A549 (cell line): Measurements from ENCODE around the gene COPZ2. TPM values are rescaled to one million over a fixed set of nuclear protein-coding genes. Genes with fewer than 3 reads are reported as not detected.

Experiments used
- ATAC-seq, 2 experiments: fragments of 200-7000 bp in 1 of 2; fragments of >200 bp in 1 of 2; cut with Nextera tagmentation in 1 of 2; cut with Tn5 transposase in 1 of 2; 3 replicates each; pipeline versions ENCODE4 v1.8.0 to v1.9.1; 2018 to 2020; ENCODE audit warnings: mild to moderate bottlenecking in 1 of 2, moderate library complexity in 1 of 2
- CTCF ChIA-PET: fragments of 300-600 bp; sonication (Branson Sonifier 250); formaldehyde crosslinking; extraction: SDS; loops from one replicate; lab custom pipeline; 2021; ENCODE audit warnings: antibody characterized with exemption, inconsistent platforms; lab: Yijun Ruan, JAX
- POLR2A ChIA-PET: fragments of 350-600 bp; formaldehyde crosslinking; extraction: SDS; loops from one replicate; lab custom pipeline; 2021; ENCODE audit warnings: antibody characterized with exemption, inconsistent platforms; lab: Yijun Ruan, JAX
- DNase-seq, 2 experiments: peaks; one replicate each; pipeline versions ENCODE4 v3.0.0 to v3.0.0-alpha.2; 2011 to 2016; ENCODE audit warnings: low read depth in 1 of 2, low spot score in 1 of 2
- FAIRE-seq: peaks from 2 replicates; lab custom pipeline; 2011; peaks lifted over from hg19 to GRCh38; lab: Jason Lieb, UNC
- H3K27ac ChIP-seq, 2 experiments: fragments of >200 bp; sonication (Bioruptor Twin); formaldehyde crosslinking; 3 replicates each; pipeline ENCODE4 v1.5.1; 2016 to 2017
- H3K4me1 ChIP-seq: fragments of >200 bp; sonication (Bioruptor Twin); formaldehyde crosslinking; 3 replicates; pipeline ENCODE4 v1.6.1; 2016
- H3K4me2 ChIP-seq: fragments of >200 bp; sonication (Bioruptor Twin); formaldehyde crosslinking; 3 replicates; pipeline ENCODE4 v1.6.1; 2016
- H3K4me3 ChIP-seq: fragments of >200 bp; sonication (Bioruptor Twin); formaldehyde crosslinking; 3 replicates; pipeline ENCODE4 v1.5.1; 2016
- H3K9me3 ChIP-seq: fragments of >200 bp; sonication (Bioruptor Twin); formaldehyde crosslinking; 3 replicates; pipeline ENCODE4 v1.6.1; 2016
- BHLHE40 ChIP-seq: IDR thresholded peaks from 2 replicates; pipeline ENCODE4 v1.6.1; 2012; ENCODE audit warnings: low read depth, low read length, inconsistent platforms
- CBX8 ChIP-seq: fragments of 200-600 bp; sonication (generic); IDR thresholded peaks from 2 replicates; pipeline ENCODE4 v1.6.1; 2016
- CEBPB ChIP-seq, 2 experiments: fragments of >200 bp in 1 of 2; sonication (Bioruptor Twin) in 1 of 2; formaldehyde crosslinking in 1 of 2; IDR thresholded peaks; 2 replicates each; pipeline ENCODE4 v1.6.1; 2012 to 2016
- CHD2 ChIP-seq: fragments of 150-350 bp; IDR thresholded peaks from 2 replicates; pipeline ENCODE4 v1.6.1; 2014; ENCODE audit warnings: low read length; ENCODE audit not compliant: partially characterized antibody
- EHF ChIP-seq: fragments of 250-450 bp; sonication (Bioruptor Pico); IDR thresholded peaks from 2 replicates; pipeline ENCODE4 v1.5.0; 2020; ENCODE audit warnings: mild to moderate bottlenecking
- EHMT2 ChIP-seq: fragments of 200-600 bp; sonication (generic); IDR thresholded peaks from 2 replicates; pipeline ENCODE4 v1.6.1; 2016; ENCODE audit warnings: antibody characterized with exemption, low read depth, mild to moderate bottlenecking, moderate library complexity
- EP300 ChIP-seq, 2 experiments: fragments of >200 bp; sonication (Bioruptor Twin); formaldehyde crosslinking; IDR thresholded peaks; 2 replicates in 1 of 2; 3 replicates in 1 of 2; pipeline ENCODE4 v1.6.1; 2016 to 2017
- ESRRA ChIP-seq: fragments of 150-350 bp; IDR thresholded peaks from 2 replicates; pipeline ENCODE4 v1.6.1; 2014; ENCODE audit warnings: mild to moderate bottlenecking, low read length, borderline replicate concordance
- FOSL2 ChIP-seq, 2 experiments: fragments of 450-650 bp in 1 of 2; fragments of >200 bp in 1 of 2; sonication (Bioruptor Twin) in 1 of 2; formaldehyde crosslinking; IDR thresholded peaks; 2 replicates each; pipeline versions ENCODE4 v1.5.0 to v1.6.1; 2016 to 2020; ENCODE audit warnings: mild to moderate bottlenecking in 1 of 2, moderate library complexity in 1 of 2
- FOXS1 ChIP-seq: fragments of 250-450 bp; sonication (Bioruptor Pico); IDR thresholded peaks from 2 replicates; pipeline ENCODE4 v1.5.0; 2020; ENCODE audit warnings: mild to moderate bottlenecking, moderate library complexity
- HDAC2 ChIP-seq: fragments of 200-600 bp; sonication (generic); IDR thresholded peaks from 2 replicates; pipeline ENCODE4 v1.6.1; 2016
- HOXA7 ChIP-seq: fragments of 250-450 bp; sonication (Bioruptor Pico); IDR thresholded peaks from 2 replicates; pipeline ENCODE4 v1.5.0; 2020; ENCODE audit warnings: mild to moderate bottlenecking, moderate library complexity
- HOXB13 ChIP-seq: fragments of 250-450 bp; sonication (Bioruptor Pico); IDR thresholded peaks from 2 replicates; pipeline ENCODE4 v1.5.0; 2020; ENCODE audit warnings: low read depth, mild to moderate bottlenecking, moderate library complexity
- HOXB5 ChIP-seq: fragments of 250-450 bp; sonication (Bioruptor Pico); IDR thresholded peaks from 2 replicates; pipeline ENCODE4 v1.5.0; 2020; ENCODE audit warnings: mild to moderate bottlenecking, moderate library complexity
- MAZ ChIP-seq: fragments of 150-350 bp; IDR thresholded peaks from 2 replicates; pipeline ENCODE4 v1.6.1; 2014; ENCODE audit warnings: antibody characterized with exemption, low read depth, low read length, borderline replicate concordance
- MYC ChIP-seq: IDR thresholded peaks from 2 replicates; pipeline ENCODE4 v1.6.1; 2012; ENCODE audit warnings: mild to moderate bottlenecking, inconsistent platforms, low read length, improper control_type of control experiment, borderline replicate concordance
- NPAS2 ChIP-seq: fragments of 250-450 bp; sonication (Bioruptor Pico); IDR thresholded peaks from 2 replicates; pipeline ENCODE4 v1.8.0; 2022; ENCODE audit warnings: mild to moderate bottlenecking, moderate library complexity, borderline replicate concordance
- NR3C1 ChIP-seq: fragments of >200 bp; sonication (Bioruptor Twin); formaldehyde crosslinking; IDR thresholded peaks from 3 replicates; pipeline ENCODE4 v1.6.1; 2017
- POLR2AphosphoS2 ChIP-seq: conservative IDR thresholded peaks from 2 replicates; pipeline ENCODE4 v1.6.1; 2012; ENCODE audit warnings: low read length, improper control_type of control experiment, inconsistent platforms
- RAD21 ChIP-seq, 2 experiments: fragments of >200 bp in 1 of 2; sonication (Bioruptor Twin) in 1 of 2; formaldehyde crosslinking in 1 of 2; IDR thresholded peaks in 1 of 2; conservative IDR thresholded peaks in 1 of 2; 2 replicates in 1 of 2; 3 replicates in 1 of 2; pipeline ENCODE4 v1.6.1; 2012 to 2018; ENCODE audit warnings: inconsistent platforms in 1 of 2
- RARB ChIP-seq: fragments of 250-450 bp; sonication (Bioruptor Pico); IDR thresholded peaks from 2 replicates; pipeline ENCODE4 v1.8.0; 2021; ENCODE audit warnings: mild to moderate bottlenecking, moderate library complexity
- RFX5 ChIP-seq: fragments of 450-650 bp; IDR thresholded peaks from 2 replicates; pipeline ENCODE4 v1.7.1; 2014; ENCODE audit warnings: antibody characterized with exemption, mild to moderate bottlenecking, moderate library complexity
- SMC3 ChIP-seq: fragments of >200 bp; sonication (Bioruptor Twin); formaldehyde crosslinking; IDR thresholded peaks from 3 replicates; pipeline ENCODE4 v1.6.1; 2018; ENCODE audit warnings: inconsistent platforms
- ZFP36 ChIP-seq: fragments of 450-650 bp; IDR thresholded peaks from 2 replicates; pipeline ENCODE4 v1.6.1; 2014; ENCODE audit warnings: borderline replicate concordance; ENCODE audit not compliant: partially characterized antibody
- WGBS: methylation state at CpG from one replicate; pipeline ENCODE4 v1.1.6; 2017; ENCODE audit errors: missing lambda C conversion rate; 5-methylcytosine and 5-hydroxymethylcytosine counted together
- polyA plus RNA-seq, 4 experiments: library from polyadenylated mRNA; depleted of rRNA in 3 of 4; stranded (reverse); fragments of >200 nt; fragmentation: RNase III in 1 of 4; extraction: RNeasy Plus Mini Kit Qiagen cat#74134 plus additional on column Dnase treatment in 1 of 4; gene quantifications; 2 replicates in 3 of 4; 3 replicates in 1 of 4; pipeline ENCODE4 v1.2.3, GENCODE V29; 2011 to 2017
- TF ChIP-seq, protein P1 (sequence below): fragments of >200 bp; sonication (Bioruptor Twin); formaldehyde crosslinking; IDR thresholded peaks from 2 replicates; pipeline ENCODE4 v1.6.1; 2016
- TF ChIP-seq, protein P2 (sequence below): fragments of 150-350 bp; IDR thresholded peaks from 2 replicates; pipeline ENCODE4 v1.6.1; 2014; ENCODE audit warnings: low read depth, mild to moderate bottlenecking, low read length
- TF ChIP-seq, protein P3 (sequence below): fragments of 250-450 bp; sonication (Bioruptor Pico); IDR thresholded peaks from 2 replicates; pipeline ENCODE4 v1.5.0; 2020; ENCODE audit warnings: low read depth, mild to moderate bottlenecking, moderate library complexity
- TF ChIP-seq, protein P4 (sequence below): fragments of 200-600 bp; sonication (generic); IDR thresholded peaks from 2 replicates; pipeline ENCODE4 v1.6.1; 2016; ENCODE audit warnings: antibody characterized with exemption, mild to moderate bottlenecking, moderate library complexity
- TF ChIP-seq, protein P5 (sequence below): IDR thresholded peaks from 2 replicates; pipeline ENCODE4 v1.6.1; 2012

COPZ2 gene
- polyA plus RNA-seq, 2 of the 4 experiments (the other 2 are of a cell fraction) = 10.6 to 19.3 TPM

DNA sequence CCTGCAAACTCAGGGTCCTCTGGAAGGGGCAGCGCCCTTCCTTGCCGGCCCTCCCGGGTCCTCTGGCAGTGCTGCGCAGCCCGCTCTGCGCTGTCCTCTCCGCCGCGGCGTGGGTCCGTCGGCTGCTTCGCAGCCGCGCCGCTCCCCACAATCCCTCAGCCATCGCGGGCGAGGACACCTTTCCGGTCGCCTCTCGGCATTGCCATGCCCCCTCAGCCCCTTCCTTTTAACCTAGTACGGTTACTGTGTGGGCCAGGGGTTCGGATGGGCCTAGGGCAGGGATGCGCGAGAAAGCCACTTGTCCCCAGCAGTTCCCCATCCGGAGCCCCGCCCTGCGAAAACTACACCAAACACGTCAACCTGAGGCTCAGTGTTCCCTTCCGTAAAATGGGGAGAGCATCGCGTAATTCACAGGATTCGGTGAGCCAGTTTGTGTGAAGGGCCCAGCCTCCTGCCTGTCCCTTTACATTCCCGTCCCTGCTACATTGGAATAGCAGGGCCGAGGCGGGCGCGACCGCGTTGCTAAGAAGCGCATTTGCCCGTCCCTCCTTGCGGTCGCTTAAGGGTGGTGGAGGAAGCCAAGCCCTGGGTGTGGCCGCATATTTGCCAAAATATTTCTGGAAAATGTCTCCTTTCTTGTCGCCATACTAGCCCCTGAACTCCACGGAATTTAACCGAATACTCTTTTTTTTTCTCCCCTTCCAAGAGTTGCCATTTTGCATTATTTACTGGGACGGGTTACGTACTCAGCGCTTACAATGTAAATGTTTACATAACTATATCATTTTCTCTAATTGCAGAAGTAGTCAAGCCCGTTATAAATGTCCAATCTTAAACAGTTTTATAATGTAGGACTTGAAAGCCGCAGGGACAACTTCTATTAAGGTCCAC, 13.2 kb downstream of the COPZ2 start (continued):
- TF ChIP-seq POLR2AphosphoS2 (no peak), FOSL2 (IDR thresholded peaks at IDR 0.05) (no peak), FOSL2 (CRISPR knock-in tag; IDR thresholded peaks at IDR 0.05) (0 out of 2 replicates have a peak, but pooled peaks have one; percentile 1), EHF (no peak; the same call in 1 of the 2 replicates)
- TF ChIP-seq, protein P1, sequence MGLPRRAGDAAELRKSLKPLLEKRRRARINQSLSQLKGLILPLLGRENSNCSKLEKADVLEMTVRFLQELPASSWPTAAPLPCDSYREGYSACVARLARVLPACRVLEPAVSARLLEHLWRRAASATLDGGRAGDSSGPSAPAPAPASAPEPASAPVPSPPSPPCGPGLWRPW = no peak

DNA sequence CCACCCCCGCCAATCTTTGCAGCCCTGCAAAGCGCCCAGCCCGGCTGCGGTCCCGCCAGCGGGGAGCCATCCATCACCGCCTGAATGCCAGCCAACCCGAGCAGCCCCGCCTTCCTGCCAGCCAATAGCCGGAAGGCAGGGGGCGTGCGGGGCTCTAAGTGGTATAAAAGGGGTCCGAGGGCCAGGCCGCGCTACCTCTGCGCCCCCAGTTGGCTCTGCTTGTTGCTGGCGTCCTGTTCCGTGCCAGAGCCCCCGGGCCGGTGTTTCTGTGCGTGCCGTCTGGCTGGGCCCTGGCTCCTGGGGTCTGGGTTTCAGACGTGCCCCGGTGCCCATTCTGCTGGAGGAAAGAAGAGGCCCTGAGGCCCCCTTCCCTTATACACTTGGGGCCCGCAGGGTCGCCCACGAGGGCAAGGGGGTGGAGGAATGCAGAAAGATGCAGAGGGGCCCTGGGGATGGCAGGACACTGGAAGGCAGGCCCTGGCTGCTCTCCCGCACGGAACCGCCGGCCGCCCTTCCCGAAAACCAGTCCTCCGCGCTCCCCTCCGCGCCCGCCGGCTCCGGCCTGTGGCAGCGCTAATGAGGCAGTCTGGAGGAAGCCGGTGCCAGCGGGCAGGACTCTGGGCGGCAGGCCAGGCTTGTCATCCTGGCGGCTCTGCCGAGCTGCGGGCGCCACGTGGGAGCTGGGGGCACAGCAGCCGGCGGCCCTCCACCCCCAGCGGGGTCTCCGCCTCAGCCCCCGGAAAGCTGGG, 14.0 kb downstream of the COPZ2 start:
- DNase-seq (peak; percentile 91), FAIRE-seq (no peak), ATAC-seq (peak; percentile 62 to 74)
- Histone ChIP-seq H3K27ac (peak overlapping the region; percentile 71 to 88), H3K4me3 (peak overlapping the region; percentile 43), H3K4me2 (peak overlapping the region; percentile 84), H3K9me3 (no peaks in the 10 kb centered on the region), H3K4me1 (peaks cover 27% of the 10 kb centered on the region)
- 2% methylated on average over 22 of the region's 54 CpGs for WGBS
- POLR2A ChIA-PET = interaction anchor here (0.6 to 0.7 kb wide), 2 partner anchors 77 to 165 kb away, joined by 3 read pairs; no protein-coding TSS in a partner anchor
- CTCF ChIA-PET = interaction anchor here (0.6 to 18.5 kb wide), 10 partner anchors 9 to 576 kb away, joined by 3 to 766 read pairs (median 4); partner anchors contain the start of gene CDK5RAP3
- TF ChIP-seq EHF (0 out of 2 replicates have a peak, but pooled peaks have one; percentile 20), HOXB5 (CRISPR knock-in tag) (peak; percentile 100), NR3C1 (no peak), HOXB13 (CRISPR knock-in tag) (no peak), BHLHE40 (no peak), CBX8 (no peak), FOSL2 (IDR thresholded peaks at IDR 0.05) (no peak), FOSL2 (CRISPR knock-in tag; IDR thresholded peaks at IDR 0.05) (0 out of 2 replicates have a peak, but pooled peaks have one; percentile 18), MYC (peak; percentile 91; the same call in 1 of the 2 replicates), NPAS2 (CRISPR knock-in tag) (no peak), MAZ (no peak; the same call in 1 of the 2 replicates), RFX5 (no peak), RARB (CRISPR knock-in tag) (no peak), FOXS1 (CRISPR knock-in tag) (no peak), CEBPB (IDR thresholded peaks at IDR 0.05) (no peak), POLR2AphosphoS2 (no peak), HDAC2 (no peak), EP300 (IDR thresholded peaks at IDR 0.05) (no peak), ZFP36 (no peak), CHD2 (no peak), RAD21 (conservative IDR thresholded peaks at IDR 0.05 in 1 of 2, IDR thresholded peaks at IDR 0.05 in 1 of 2) (0 out of 5 replicates have a peak, but pooled peaks of 1 of the 2 experiments have one; percentile 13), ESRRA (no peak), SMC3 (no peak; the same call in 2 of the 3 replicates), EHMT2 (no peak), HOXA7 (no peak)
- TF ChIP-seq, protein P2, sequence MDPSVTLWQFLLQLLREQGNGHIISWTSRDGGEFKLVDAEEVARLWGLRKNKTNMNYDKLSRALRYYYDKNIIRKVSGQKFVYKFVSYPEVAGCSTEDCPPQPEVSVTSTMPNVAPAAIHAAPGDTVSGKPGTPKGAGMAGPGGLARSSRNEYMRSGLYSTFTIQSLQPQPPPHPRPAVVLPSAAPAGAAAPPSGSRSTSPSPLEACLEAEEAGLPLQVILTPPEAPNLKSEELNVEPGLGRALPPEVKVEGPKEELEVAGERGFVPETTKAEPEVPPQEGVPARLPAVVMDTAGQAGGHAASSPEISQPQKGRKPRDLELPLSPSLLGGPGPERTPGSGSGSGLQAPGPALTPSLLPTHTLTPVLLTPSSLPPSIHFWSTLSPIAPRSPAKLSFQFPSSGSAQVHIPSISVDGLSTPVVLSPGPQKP = no peak
- TF ChIP-seq, protein P3, sequence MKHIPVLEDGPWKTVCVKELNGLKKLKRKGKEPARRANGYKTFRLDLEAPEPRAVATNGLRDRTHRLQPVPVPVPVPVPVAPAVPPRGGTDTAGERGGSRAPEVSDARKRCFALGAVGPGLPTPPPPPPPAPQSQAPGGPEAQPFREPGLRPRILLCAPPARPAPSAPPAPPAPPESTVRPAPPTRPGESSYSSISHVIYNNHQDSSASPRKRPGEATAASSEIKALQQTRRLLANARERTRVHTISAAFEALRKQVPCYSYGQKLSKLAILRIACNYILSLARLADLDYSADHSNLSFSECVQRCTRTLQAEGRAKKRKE (CRISPR knock-in tag) = no peak
- TF ChIP-seq, protein P4, sequence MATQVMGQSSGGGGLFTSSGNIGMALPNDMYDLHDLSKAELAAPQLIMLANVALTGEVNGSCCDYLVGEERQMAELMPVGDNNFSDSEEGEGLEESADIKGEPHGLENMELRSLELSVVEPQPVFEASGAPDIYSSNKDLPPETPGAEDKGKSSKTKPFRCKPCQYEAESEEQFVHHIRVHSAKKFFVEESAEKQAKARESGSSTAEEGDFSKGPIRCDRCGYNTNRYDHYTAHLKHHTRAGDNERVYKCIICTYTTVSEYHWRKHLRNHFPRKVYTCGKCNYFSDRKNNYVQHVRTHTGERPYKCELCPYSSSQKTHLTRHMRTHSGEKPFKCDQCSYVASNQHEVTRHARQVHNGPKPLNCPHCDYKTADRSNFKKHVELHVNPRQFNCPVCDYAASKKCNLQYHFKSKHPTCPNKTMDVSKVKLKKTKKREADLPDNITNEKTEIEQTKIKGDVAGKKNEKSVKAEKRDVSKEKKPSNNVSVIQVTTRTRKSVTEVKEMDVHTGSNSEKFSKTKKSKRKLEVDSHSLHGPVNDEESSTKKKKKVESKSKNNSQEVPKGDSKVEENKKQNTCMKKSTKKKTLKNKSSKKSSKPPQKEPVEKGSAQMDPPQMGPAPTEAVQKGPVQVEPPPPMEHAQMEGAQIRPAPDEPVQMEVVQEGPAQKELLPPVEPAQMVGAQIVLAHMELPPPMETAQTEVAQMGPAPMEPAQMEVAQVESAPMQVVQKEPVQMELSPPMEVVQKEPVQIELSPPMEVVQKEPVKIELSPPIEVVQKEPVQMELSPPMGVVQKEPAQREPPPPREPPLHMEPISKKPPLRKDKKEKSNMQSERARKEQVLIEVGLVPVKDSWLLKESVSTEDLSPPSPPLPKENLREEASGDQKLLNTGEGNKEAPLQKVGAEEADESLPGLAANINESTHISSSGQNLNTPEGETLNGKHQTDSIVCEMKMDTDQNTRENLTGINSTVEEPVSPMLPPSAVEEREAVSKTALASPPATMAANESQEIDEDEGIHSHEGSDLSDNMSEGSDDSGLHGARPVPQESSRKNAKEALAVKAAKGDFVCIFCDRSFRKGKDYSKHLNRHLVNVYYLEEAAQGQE = no peak
- TF ChIP-seq, protein P5, sequence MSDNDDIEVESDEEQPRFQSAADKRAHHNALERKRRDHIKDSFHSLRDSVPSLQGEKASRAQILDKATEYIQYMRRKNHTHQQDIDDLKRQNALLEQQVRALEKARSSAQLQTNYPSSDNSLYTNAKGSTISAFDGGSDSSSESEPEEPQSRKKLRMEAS = peak; percentile 94
- TF ChIP-seq, protein P1 = no peak
